GM21737 (cell line): ENCODE results near the gene VSIG10L.

Experiments
- ATAC-seq: cut with Tn5 transposase; IDR thresholded peaks from one replicate; pipeline ENCODE4 v1.9.1; 2021; ENCODE audit warnings: mild to moderate bottlenecking, moderate library complexity; ENCODE audit not compliant: unreplicated experiment

VSIG10L gene

GRCh38 chr19:51341976-51342580 lies at the start of gene VSIG10L:
TSS of gene VSIG10L (minus strand) at chr19:51342139. CDS start at chr19:51342124, 15 bp downstream.
- no peak for ATAC-seq

GRCh38 chr19:51391073-51391611 lies 49.2 kb upstream of the VSIG10L start:
- ATAC-seq, result no peak

GRCh38 chr19:51389143-51389542 lies 47.2 kb upstream of the VSIG10L start:
- no peak for ATAC-seq

GRCh38 chr19:51387924-51388389 lies 46.0 kb upstream of the VSIG10L start, which contains the start of gene LIM2:
TSS of gene LIM2 (minus strand) at chr19:51387974. CDS start at chr19:51387443, 531 bp downstream.
- ATAC-seq, result no peak

GRCh38 chr19:51386882-51387520 lies 45.1 kb upstream of the VSIG10L start:
- no peak for ATAC-seq

GRCh38 chr19:51382004-51382403 lies 40.1 kb upstream of the VSIG10L start:
- no peak for ATAC-seq

- ATAC-seq, result no peak
These were observed 38.4 kb upstream of the VSIG10L start for GRCh38 chr19:51380379-51380778.

GRCh38 chr19:51377422-51377821 lies 35.5 kb upstream of the VSIG10L start:
- no peak for ATAC-seq

- no peak for ATAC-seq
These were observed 33.7 kb upstream of the VSIG10L start for GRCh38 chr19:51375504-51376221.

GRCh38 chr19:51372649-51373504 lies 30.9 kb upstream of the VSIG10L start, which contains the start of gene NKG7:
TSS of gene NKG7 (minus strand) at chr19:51372654. CDS start at chr19:51372535, 119 bp downstream.
- ATAC-seq, result no peak

- ATAC-seq, result no peak
These were observed 30.2 kb upstream of the VSIG10L start for GRCh38 chr19:51372021-51372648.

GRCh38 chr19:51371186-51371690 lies 29.3 kb upstream of the VSIG10L start:
- ATAC-seq, result no peak

GRCh38 chr19:51370230-51370629 lies 28.3 kb upstream of the VSIG10L start:
- no peak for ATAC-seq

- no peak for ATAC-seq
These were observed 26.7 kb upstream of the VSIG10L start, which contains the start of gene CLDND2 for GRCh38 chr19:51368366-51369282. TSS of gene CLDND2 (minus strand) at chr19:51369003. CDS start at chr19:51368577, 426 bp downstream.

- ATAC-seq, result peak; percentile 74
These were observed 25.8 kb upstream of the VSIG10L start for GRCh38 chr19:51367565-51368365.

- ATAC-seq, result no peak
These were observed 25.3 kb upstream of the VSIG10L start for GRCh38 chr19:51367255-51367564.

- peak; percentile 45 for ATAC-seq
These were observed 24.7 kb upstream of the VSIG10L start for GRCh38 chr19:51366389-51367254.
